Heart right ventricle (tissue), 16 donors: ENCODE data around the gene DIO3. TPM values are rescaled to one million over a fixed set of nuclear protein-coding genes. Genes with fewer than 3 reads are reported as not detected.

Experiments
- ATAC-seq, 8 donors: fragments of 200-7000 bp; cut with Tn5 transposase; one replicate each; pipeline ENCODE4 v1.9.1; 2020; ENCODE audit warnings: mild to moderate bottlenecking in 8 of 8, moderate library complexity in 8 of 8, moderate number of reproducible peaks in 1 of 8
- DNase-seq, 2 donors: peaks; one replicate each; pipeline ENCODE4 v3.0.0-alpha.2; 2020
- H3K27ac ChIP-seq, 10 donors: fragments of 200-600 bp; sonication (generic) in 2 of 10; one replicate each; pipeline versions ENCODE4 v1.5.0 to v1.8.0; 2020 to 2022; ENCODE audit warnings: mild to moderate bottlenecking in 3 of 10
- H3K27me3 ChIP-seq, 7 donors: fragments of 200-600 bp; one replicate each; pipeline ENCODE4 v1.8.0; 2021 to 2022; ENCODE audit warnings: mild to moderate bottlenecking in 2 of 7
- H3K36me3 ChIP-seq, 9 donors: fragments of 200-600 bp; sonication (generic) in 1 of 9; one replicate each; pipeline versions ENCODE4 v1.5.0 to v1.8.0; 2020 to 2022; ENCODE audit warnings: mild to moderate bottlenecking in 2 of 9
- H3K4me1 ChIP-seq, 9 donors: fragments of 200-600 bp; sonication (generic) in 1 of 9; one replicate each; pipeline versions ENCODE4 v1.5.0 to v1.8.0; 2020 to 2022; ENCODE audit warnings: mild to moderate bottlenecking in 4 of 9
- H3K4me3 ChIP-seq, 10 donors: fragments of 200-600 bp; sonication (generic) in 2 of 10; one replicate each; pipeline versions ENCODE4 v1.5.0 to v1.8.0; 2020 to 2022; ENCODE audit warnings: mild to moderate bottlenecking in 7 of 10, moderate library complexity in 2 of 10
- H3K9me3 ChIP-seq, 11 donors: fragments of 200-600 bp in 10 of 11; sonication (generic) in 2 of 11; one replicate each; pipeline versions ENCODE4 v1.5.0 to v1.8.0; 2013 to 2022; ENCODE audit warnings: mild to moderate bottlenecking in 2 of 11, control low read depth in 1 of 11, moderate library complexity in 1 of 11
- WGBS, 2 donors: extraction: QIAGEN DNeasy Blood & Tissue Kit; methylation state at CpG; one replicate each; pipeline ENCODE4 v1.1.7; 2013; ENCODE audit warnings: inconsistent platforms in 1 of 2; 5-methylcytosine and 5-hydroxymethylcytosine counted together
- intact Hi-C, 10 donors: fragments of 100-400 bp; cut with DNase I; formaldehyde crosslinking; loops; one replicate each; pipeline versions ENCODE4 v1.11.1 to v1.14.2; 2022
- polyA plus RNA-seq, 2 donors: library from polyadenylated mRNA; stranded (reverse); fragments of 200-250 nt; gene quantifications; one replicate each; pipeline ENCODE4 v1.2.3, GENCODE V29; 2013
- total RNA-seq, 10 donors: library from RNA; stranded (reverse); fragmentation: NEBNext Ultra II Directional in 3 of 10; extraction: Animal tissue kit (Norgen Biotek cat#: 25700) in 3 of 10; gene quantifications; one replicate each; pipeline versions ENCODE4 v1.2.1 to v1.2.4, GENCODE V29; 2021 to 2023
- TF ChIP-seq, protein P1 (sequence below), 9 donors: fragments of 200-600 bp; sonication (generic) in 2 of 9; IDR thresholded peaks; one replicate each; pipeline versions ENCODE4 v1.5.0 to v1.8.0; 2021 to 2022; ENCODE audit warnings: antibody characterized with exemption in 9 of 9, mild to moderate bottlenecking in 5 of 9, moderate library complexity in 1 of 9
- donor health status: Arrhythmogenic right ventricular cardiomyopathy.
- donor health status: ischemic (EF 13 %, LVEDD 7.1; RV severe dilation, severe dysfunction).
- donor health status: healthy with polysubstance abuse.
- donor health status: DM: no; HTN: yes; CAD: no.
- donor health status: DM: no; HTN: no; CAD: no.
- donor health status: ischemic (EF 25% LVEDD 6.9; RV normal size, moderate dysfunction).
- donor health status: ischemic (EF 25% LVEDD 5.7; RV mildly dilated, moderate dysfunction).
- donor health status: healthy.
- donor health status: DM: yes; HTN: yes; CAD: no.
- donor health status: Ischemic cardiomyopathy.
- donor health status: ischemic (EF 35%, LVEDD 5.7; RV mildly dilated, moderate dysfunction).
- donor health status: nonischemic (EF 11% LVEDD 7.7; RV severe dilation, severe dysfunction).
- donor health status: DM: yes; HTN: yes; CAD: no.
- donor health status: PGD.
- donor health status: ischemic (EF 29% LVEDD 5.4; RV normal size, mild dysfunction).
- donor health status: nonischemic (EF 23%, LVEDD 6.1; RV moderate dilation, normal function).

Gene DIO3
- total and polyA plus RNA-seq, 12 donors = 0.15 to 0.33 (median 0.24) TPM; not detected in 8

GRCh38 chr14:101557321-101557695, 4.0 kb upstream of the DIO3 start:
- peaks cover 0 to 12% (median 9%) of the 10 kb centered on the region in 11 donors for H3K9me3 ChIP-seq
- no peak overlapping the region for H3K27ac ChIP-seq
- ATAC-seq = no peak
- TF ChIP-seq, protein P1, sequence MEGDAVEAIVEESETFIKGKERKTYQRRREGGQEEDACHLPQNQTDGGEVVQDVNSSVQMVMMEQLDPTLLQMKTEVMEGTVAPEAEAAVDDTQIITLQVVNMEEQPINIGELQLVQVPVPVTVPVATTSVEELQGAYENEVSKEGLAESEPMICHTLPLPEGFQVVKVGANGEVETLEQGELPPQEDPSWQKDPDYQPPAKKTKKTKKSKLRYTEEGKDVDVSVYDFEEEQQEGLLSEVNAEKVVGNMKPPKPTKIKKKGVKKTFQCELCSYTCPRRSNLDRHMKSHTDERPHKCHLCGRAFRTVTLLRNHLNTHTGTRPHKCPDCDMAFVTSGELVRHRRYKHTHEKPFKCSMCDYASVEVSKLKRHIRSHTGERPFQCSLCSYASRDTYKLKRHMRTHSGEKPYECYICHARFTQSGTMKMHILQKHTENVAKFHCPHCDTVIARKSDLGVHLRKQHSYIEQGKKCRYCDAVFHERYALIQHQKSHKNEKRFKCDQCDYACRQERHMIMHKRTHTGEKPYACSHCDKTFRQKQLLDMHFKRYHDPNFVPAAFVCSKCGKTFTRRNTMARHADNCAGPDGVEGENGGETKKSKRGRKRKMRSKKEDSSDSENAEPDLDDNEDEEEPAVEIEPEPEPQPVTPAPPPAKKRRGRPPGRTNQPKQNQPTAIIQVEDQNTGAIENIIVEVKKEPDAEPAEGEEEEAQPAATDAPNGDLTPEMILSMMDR (IDR thresholded peaks at IDR 0.05) = no peak
- H3K27me3 ChIP-seq = peaks cover 17 to 82% (median 72%) of the 10 kb centered on the region in 7 donors
- WGBS, 2 donors = 86 to 89% methylated on average over 7 of the region's 7 CpGs
- DNase-seq = no peak
- no peaks in the 10 kb centered on the region for H3K36me3 ChIP-seq
- H3K4me1 ChIP-seq = peaks cover 0 to 9% (median 0%) of the 10 kb centered on the region in 9 donors
- intact Hi-C loops = no loop called here
- no peak overlapping the region for H3K4me3 ChIP-seq

- H3K4me3 ChIP-seq = no peak overlapping the region
- no peaks in the 10 kb centered on the region for H3K36me3 ChIP-seq
- peaks cover 25 to 87% (median 79%) of the 10 kb centered on the region in 7 donors for H3K27me3 ChIP-seq
- 81 to 82% methylated on average over 11 of the region's 11 CpGs for WGBS, 2 donors
- no peak overlapping the region for H3K27ac ChIP-seq
- peaks cover 0 to 13% (median 9%) of the 10 kb centered on the region in 11 donors for H3K9me3 ChIP-seq
- ATAC-seq (peak in 1 of 8 donors; percentile 5), DNase-seq (no peak)
- H3K4me1 ChIP-seq = peaks cover 0 to 9% (median 0%) of the 10 kb centered on the region in 9 donors
- intact Hi-C loops = no loop called here
- TF ChIP-seq, protein P1 (IDR thresholded peaks at IDR 0.05) = peak in 1 of 9 donors; percentile 6
Measured at GRCh38 chr14:101557811-101558738, 3.2 kb upstream of the DIO3 start.

- TF ChIP-seq, protein P1 (IDR thresholded peaks at IDR 0.05) = no peak
- intact Hi-C loops = no loop called here
- WGBS, 2 donors = 81 to 100% methylated on average over 1 of the region's 1 CpG
- DNase-seq (no peak), ATAC-seq (no peak)
- no peaks in the 10 kb centered on the region for H3K36me3 ChIP-seq
- H3K4me1 ChIP-seq = peaks cover 0 to 9% (median 0%) of the 10 kb centered on the region in 9 donors
- H3K4me3 ChIP-seq = no peak overlapping the region
- peaks cover 30 to 87% (median 83%) of the 10 kb centered on the region in 7 donors for H3K27me3 ChIP-seq
- peaks cover 0 to 13% (median 9%) of the 10 kb centered on the region in 11 donors for H3K9me3 ChIP-seq
- H3K27ac ChIP-seq = no peak overlapping the region
Measured at GRCh38 chr14:101558739-101559240, 2.5 kb upstream of the DIO3 start.

- TF ChIP-seq, protein P1 (IDR thresholded peaks at IDR 0.05) = no peak
- Histone ChIP-seq H3K36me3 (no peaks in the 10 kb centered on the region), H3K4me1 (peaks cover 0 to 11% (median 0%) of the 10 kb centered on the region in 9 donors), H3K4me3 (peak overlapping the region in 9 of 10 donors; percentile 5 to 49 (median 38)), H3K9me3 (peaks cover 0 to 13% (median 9%) of the 10 kb centered on the region in 11 donors), H3K27ac (no peak overlapping the region), H3K27me3 (peaks cover 35 to 87% (median 83%) of the 10 kb centered on the region in 7 donors)
- ATAC-seq (no peak), DNase-seq (no peak)
- 30 to 34% methylated on average over 9 of the region's 9 CpGs for WGBS, 2 donors
- intact Hi-C loops = no loop called here
Measured at GRCh38 chr14:101559250-101559623, 2.1 kb upstream of the DIO3 start.
